NCI-H510A treated with DMSO at 0.1 percent for 48 hours (cell line): ENCODE data around the gene OR2L5.

ENCODE experiments used
- DNase-seq: peaks from one replicate; lab custom pipeline; 2025; lab: John Stamatoyannopoulos, UW

OR2L5 gene

GRCh38 chr1:248013229-248013710, at the start of gene OR2L5:
TSS of gene OR2L5 (plus strand) at chr1:248013660. CDS start at chr1:248021948, 8,288 bp downstream.
- no peak for DNase-seq

GRCh38 chr1:247964933-247965332, 48.5 kb upstream of the OR2L5 start, which contains the start of gene OR2AK2:
TSS of gene OR2AK2 (plus strand) at chr1:247965233. CDS start at chr1:247965377, 144 bp downstream.
- no peak for DNase-seq

- no peak for DNase-seq
Measured at GRCh38 chr1:247966532-247967204, 46.8 kb upstream of the OR2L5 start.

GRCh38 chr1:247992986-247993385, 20.5 kb upstream of the OR2L5 start:
- DNase-seq: no peak

- DNase-seq: no peak
Measured at GRCh38 chr1:247998811-247999210, 14.6 kb upstream of the OR2L5 start.

GRCh38 chr1:248000169-248000568, 13.3 kb upstream of the OR2L5 start:
- no peak for DNase-seq

- no peak for DNase-seq
Measured at GRCh38 chr1:248007778-248008177, 5.7 kb upstream of the OR2L5 start.

GRCh38 chr1:248009681-248010080, 3.8 kb upstream of the OR2L5 start:
- no peak for DNase-seq

- DNase-seq: no peak
Measured at GRCh38 chr1:248015803-248016202, 2.3 kb downstream of the OR2L5 start.

GRCh38 chr1:248029770-248030169, 16.3 kb downstream of the OR2L5 start, which contains the start of gene OR2L2:
TSS of gene OR2L2 (plus strand) at chr1:248030070. CDS start at chr1:248038268, 8,198 bp downstream.
- DNase-seq: no peak

- DNase-seq: no peak
Measured at GRCh38 chr1:248045209-248045608, 31.7 kb downstream of the OR2L5 start.

GRCh38 chr1:248046536-248046935, 33.1 kb downstream of the OR2L5 start, which contains the start of gene OR2L3:
TSS of gene OR2L3 (plus strand) at chr1:248046836. CDS start at chr1:248060682, 13,846 bp downstream.
- no peak for DNase-seq

GRCh38 chr1:248047008-248047407, 33.5 kb downstream of the OR2L5 start:
- no peak for DNase-seq

- DNase-seq: no peak
Measured at GRCh38 chr1:248054671-248055070, 41.2 kb downstream of the OR2L5 start.

GRCh38 chr1:248055261-248055660, 41.8 kb downstream of the OR2L5 start:
- DNase-seq: no peak

GRCh38 chr1:248065071-248065470, 51.6 kb downstream of the OR2L5 start:
- no peak for DNase-seq

GRCh38 chr1:248065604-248066003, 52.1 kb downstream of the OR2L5 start:
- no peak for DNase-seq
